HepG2 (cell line): Measurements from ENCODE around the gene SNED1. TPM values are rescaled to one million over a fixed set of nuclear protein-coding genes. Genes with fewer than 3 reads are reported as not detected.

Source experiments
- ATAC-seq: fragments of 200-7000 bp; cut with Tn5 transposase; 3 replicates; pipeline ENCODE4 v1.9.1; 2020; ENCODE audit warnings: mild to moderate bottlenecking, moderate library complexity
- BruUV-seq: library from RNA; stranded (reverse); fragments of 400-500 nt; replicated peaks from 2 replicates; lab custom pipeline; 2021; lab: Mats Ljungman, UMichigan
- CTCF ChIA-PET: fragments of 300-600 bp; formaldehyde crosslinking; extraction: SDS; loops from one replicate; lab custom pipeline; 2021; ENCODE audit warnings: low total read pairs, inconsistent platforms, low intra/inter-chr PET ratio; lab: Yijun Ruan, JAX
- POLR2A ChIA-PET: fragments of 350-600 bp; sonication (Branson Sonifier 250); formaldehyde crosslinking; loops from one replicate; lab custom pipeline; 2020; ENCODE audit warnings: antibody characterized with exemption, inconsistent platforms; lab: Yijun Ruan, JAX
- DNase-seq: peaks from one replicate; pipeline ENCODE4 v3.0.0-alpha.2; 2015; ENCODE audit warnings: low spot score
- FAIRE-seq: peaks from 3 replicates; lab custom pipeline; 2011; peaks lifted over from hg19 to GRCh38; lab: Jason Lieb, UNC
- H2AFZ ChIP-seq: one replicate; pipeline ENCODE4 v1.6.1; 2011; ENCODE audit warnings: low read length, inconsistent platforms
- H3K27ac ChIP-seq: fragments of 300-600 bp; 3 replicates; pipeline ENCODE4 v1.8.0; 2011; ENCODE audit warnings: mixed run types, mild to moderate bottlenecking, mixed read lengths, low read length, inconsistent platforms; ENCODE audit not compliant: insufficient read depth; ENCODE audit errors: extremely low read length
- H3K27me3 ChIP-seq, 2 experiments: fragments of 200-600 bp in 1 of 2; 2 replicates in 1 of 2; 3 replicates in 1 of 2; pipeline versions ENCODE4 v1.6.0 to v1.8.0; 2011; ENCODE audit warnings: low read length in 2 of 2, mild to moderate bottlenecking in 2 of 2, moderate library complexity in 2 of 2, inconsistent platforms in 1 of 2; ENCODE audit not compliant: insufficient read depth in 2 of 2, control insufficient read depth in 1 of 2
- H3K36me3 ChIP-seq, 2 experiments: fragments of 200-600 bp in 1 of 2; replicated peaks in 1 of 2; 2 replicates in 1 of 2; 3 replicates in 1 of 2; pipeline versions ENCODE4 v1.5.1 to v1.8.0; 2011; ENCODE audit warnings: low read length in 2 of 2, inconsistent platforms in 1 of 2; ENCODE audit not compliant: insufficient read depth in 2 of 2, control insufficient read depth in 1 of 2
- H3K4me1 ChIP-seq: 2 replicates; pipeline ENCODE4 v1.5.1; 2012; ENCODE audit warnings: low read length, inconsistent platforms; ENCODE audit not compliant: insufficient read depth
- H3K4me2 ChIP-seq: 2 replicates; pipeline ENCODE4 v1.6.0; 2011; ENCODE audit warnings: low read depth, low read length, inconsistent platforms
- H3K4me3 ChIP-seq, 3 experiments: fragments of 200-600 bp in 1 of 3; sonication (generic), shearing (Covaris generic) in 1 of 3; replicated peaks in 1 of 3; 2 replicates each; pipeline ENCODE4 v1.5.1; 2011 to 2016; ENCODE audit warnings: low read length in 3 of 3, inconsistent platforms in 2 of 3, low read depth in 2 of 3, mild to moderate bottlenecking in 2 of 3, control low read depth in 1 of 3, mixed read lengths in 1 of 3; ENCODE audit not compliant: insufficient read depth in 1 of 3
- H3K79me2 ChIP-seq: one replicate; pipeline ENCODE4 v1.6.1; 2011; ENCODE audit warnings: low read length, inconsistent platforms; ENCODE audit not compliant: insufficient read depth
- H3K9ac ChIP-seq: 2 replicates; pipeline ENCODE4 v1.6.0; 2011; ENCODE audit warnings: mild to moderate bottlenecking, low read depth, low read length, inconsistent platforms; ENCODE audit not compliant: insufficient read depth
- H3K9me3 ChIP-seq: 2 replicates; pipeline ENCODE4 v1.5.1; 2012; ENCODE audit warnings: mild to moderate bottlenecking, low read length
- H4K20me1 ChIP-seq: 2 replicates; pipeline ENCODE4 v1.6.0; 2011; ENCODE audit warnings: inconsistent platforms, mild to moderate bottlenecking, low read length, moderate library complexity; ENCODE audit not compliant: insufficient read depth
- ATF1 ChIP-seq: IDR thresholded peaks from 2 replicates; pipeline ENCODE4 v1.6.1; 2016; ENCODE audit warnings: mild to moderate bottlenecking, control low read depth
- CAMTA2 ChIP-seq: sonication (generic); formaldehyde crosslinking; IDR thresholded peaks from 2 replicates; pipeline ENCODE4 v1.4.0; 2020; ENCODE audit warnings: mild to moderate bottlenecking, missing genetic modification reagents, borderline replicate concordance
- DPF2 ChIP-seq: sonication (generic); formaldehyde crosslinking; IDR thresholded peaks from 2 replicates; pipeline ENCODE4 v1.4.0; 2020; ENCODE audit warnings: mild to moderate bottlenecking, low read depth, missing genetic modification reagents, borderline replicate concordance
- ELF1 ChIP-seq: sonication (generic); formaldehyde crosslinking; IDR thresholded peaks from 2 replicates; pipeline ENCODE4 v1.4.0; 2020; ENCODE audit warnings: missing genetic modification reagents
- JUNB ChIP-seq: sonication (generic); formaldehyde crosslinking; IDR thresholded peaks from 2 replicates; pipeline ENCODE4 v1.8.0; 2022; ENCODE audit warnings: missing genetic modification reagents, mild to moderate bottlenecking, borderline replicate concordance
- RFX3 ChIP-seq: IDR thresholded peaks from 2 replicates; pipeline ENCODE4 v1.6.1; 2016; ENCODE audit warnings: missing biosample characterization, missing genetic modification reagents
- SIN3B ChIP-seq: fragments of 150-350 bp; IDR thresholded peaks from 2 replicates; pipeline ENCODE4 v1.6.1; 2014; ENCODE audit warnings: low read length
- TOPORS ChIP-seq: sonication (generic); formaldehyde crosslinking; IDR thresholded peaks from 2 replicates; pipeline ENCODE4 v1.8.0; 2023; ENCODE audit warnings: mild to moderate bottlenecking, missing genetic modification reagents
- XRCC5 ChIP-seq: fragments of 200-400 bp; formaldehyde crosslinking; optimal IDR thresholded peaks from 2 replicates; pipeline ENCODE3; 2017; ENCODE audit warnings: mild to moderate bottlenecking, low read length
- ZBTB7B ChIP-seq: sonication (generic); formaldehyde crosslinking; IDR thresholded peaks from 2 replicates; pipeline ENCODE4 v1.4.0; 2020; ENCODE audit warnings: missing genetic modification reagents
- ZFP1 ChIP-seq: IDR thresholded peaks from 2 replicates; pipeline ENCODE4 v1.6.1; 2016
- ZNF253 ChIP-seq: sonication (generic); formaldehyde crosslinking; IDR thresholded peaks from 2 replicates; pipeline ENCODE4 v1.8.0; 2022; ENCODE audit warnings: mild to moderate bottlenecking, missing genetic modification reagents, borderline replicate concordance
- ZNF530 ChIP-seq: sonication (generic); formaldehyde crosslinking; IDR thresholded peaks from 2 replicates; pipeline ENCODE4 v1.5.0; 2020; ENCODE audit warnings: low read depth, mild to moderate bottlenecking, missing genetic modification reagents
- ZNF547 ChIP-seq: sonication (generic); formaldehyde crosslinking; IDR thresholded peaks from 2 replicates; pipeline ENCODE4 v1.5.1; 2020; ENCODE audit warnings: mild to moderate bottlenecking, missing genetic modification reagents
- ZNF558 ChIP-seq: sonication (generic); formaldehyde crosslinking; IDR thresholded peaks from 2 replicates; pipeline ENCODE4 v1.9.0; 2022; ENCODE audit warnings: mild to moderate bottlenecking, missing genetic modification reagents, borderline replicate concordance
- WGBS: methylation state at CpG from one replicate; pipeline ENCODE4 v1.1.6; 2017; ENCODE audit warnings: low lambda C conversion rate; 5-methylcytosine and 5-hydroxymethylcytosine counted together
- in situ Hi-C: cut with HindIII; loops from 2 replicates; pipeline ENCODE4 v1.10.0; 2017; ENCODE audit warnings: low pct_unique_long_range_greater_than_20kb; ENCODE audit not compliant: extremely low pct_ligation_motif_present
- intact Hi-C: fragments of 100-400 bp; cut with micrococcal nuclease; formaldehyde crosslinking; loops from one replicate; pipeline ENCODE4 v1.10.0; 2022; ENCODE audit not compliant: unreplicated experiment
- polyA plus RNA-seq, 8 experiments: library from polyadenylated mRNA; depleted of rRNA in 3 of 8; stranded (reverse) in 7 of 8; unstranded in 1 of 8; fragments of >200 nt; fragmentation: Illumina TruSeq in 4 of 8; extraction: Trizol in 4 of 8; gene quantifications; 2 replicates each; pipeline versions ENCODE4 v1.2.1 to v1.2.3, GENCODE V29; 2011 to 2016; ENCODE audit warnings: low read depth in 4 of 8, missing spikeins in 1 of 8, mixed read lengths in 1 of 8; ENCODE audit not compliant: insufficient read depth in 1 of 8
- total RNA-seq, 5 experiments: library from RNA; depleted of rRNA; stranded (reverse); fragments of >200 nt; fragmentation: Illumina TruSeq; extraction: Trizol; gene quantifications; 2 replicates each; pipeline ENCODE4 v1.2.3, GENCODE V29; 2016; ENCODE audit warnings: low read depth in 1 of 5
- TF ChIP-seq, protein P1 (sequence below): sonication (generic); formaldehyde crosslinking; IDR thresholded peaks from 2 replicates; pipeline ENCODE4 v1.4.0; 2020; ENCODE audit warnings: low read depth, missing genetic modification reagents
- TF ChIP-seq, protein P2 (sequence below): IDR thresholded peaks from 2 replicates; pipeline ENCODE4 v1.6.1; 2012; ENCODE audit warnings: low read length, improper control_type of control experiment

Gene SNED1
- total and polyA plus RNA-seq, 2 of the 13 experiments (the other 11 are each of a cell fraction or from before 2014, with no cell fraction given), result 0.15 to 0.65 TPM

DNA sequence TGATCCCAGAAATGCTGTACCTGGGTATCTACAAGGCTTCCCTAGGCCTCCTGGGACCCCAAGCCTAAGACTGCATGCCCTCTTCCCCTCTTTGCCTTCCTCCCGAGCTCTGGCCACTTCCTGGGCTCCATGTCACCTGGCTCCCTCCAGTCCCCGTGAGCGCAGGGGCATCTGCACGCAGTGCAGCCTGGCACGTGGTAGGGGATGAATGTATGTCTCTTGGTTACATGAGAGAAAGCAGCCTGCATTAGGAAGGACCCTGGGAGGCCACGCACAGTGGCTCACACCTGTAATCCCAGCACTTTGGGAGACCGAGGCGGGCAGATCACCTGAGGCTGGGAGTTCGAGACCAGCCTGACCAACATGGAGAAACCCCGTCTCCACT lies 135.0 kb downstream of the SNED1 start (continued):
- TF ChIP-seq, protein P1, sequence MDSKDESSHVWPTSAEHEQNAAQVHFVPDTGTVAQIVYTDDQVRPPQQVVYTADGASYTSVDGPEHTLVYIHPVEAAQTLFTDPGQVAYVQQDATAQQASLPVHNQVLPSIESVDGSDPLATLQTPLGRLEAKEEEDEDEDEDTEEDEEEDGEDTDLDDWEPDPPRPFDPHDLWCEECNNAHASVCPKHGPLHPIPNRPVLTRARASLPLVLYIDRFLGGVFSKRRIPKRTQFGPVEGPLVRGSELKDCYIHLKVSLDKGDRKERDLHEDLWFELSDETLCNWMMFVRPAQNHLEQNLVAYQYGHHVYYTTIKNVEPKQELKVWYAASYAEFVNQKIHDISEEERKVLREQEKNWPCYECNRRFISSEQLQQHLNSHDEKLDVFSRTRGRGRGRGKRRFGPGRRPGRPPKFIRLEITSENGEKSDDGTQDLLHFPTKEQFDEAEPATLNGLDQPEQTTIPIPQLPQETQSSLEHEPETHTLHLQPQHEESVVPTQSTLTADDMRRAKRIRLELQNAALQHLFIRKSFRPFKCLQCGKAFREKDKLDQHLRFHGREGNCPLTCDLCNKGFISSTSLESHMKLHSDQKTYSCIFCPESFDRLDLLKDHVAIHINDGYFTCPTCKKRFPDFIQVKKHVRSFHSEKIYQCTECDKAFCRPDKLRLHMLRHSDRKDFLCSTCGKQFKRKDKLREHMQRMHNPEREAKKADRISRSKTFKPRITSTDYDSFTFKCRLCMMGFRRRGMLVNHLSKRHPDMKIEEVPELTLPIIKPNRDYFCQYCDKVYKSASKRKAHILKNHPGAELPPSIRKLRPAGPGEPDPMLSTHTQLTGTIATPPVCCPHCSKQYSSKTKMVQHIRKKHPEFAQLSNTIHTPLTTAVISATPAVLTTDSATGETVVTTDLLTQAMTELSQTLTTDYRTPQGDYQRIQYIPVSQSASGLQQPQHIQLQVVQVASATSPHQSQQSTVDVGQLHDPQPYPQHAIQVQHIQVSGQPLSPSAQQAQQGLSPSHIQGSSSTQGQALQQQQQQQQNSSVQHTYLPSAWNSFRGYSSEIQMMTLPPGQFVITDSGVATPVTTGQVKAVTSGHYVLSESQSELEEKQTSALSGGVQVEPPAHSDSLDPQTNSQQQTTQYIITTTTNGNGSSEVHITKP (CRISPR knock-in tag), result no peak
- no peak for TF ChIP-seq TOPORS (CRISPR knock-in tag)
- no peak for TF ChIP-seq ZFP1 (CRISPR knock-in tag)
- TF ChIP-seq JUNB (CRISPR knock-in tag), result no peak
- TF ChIP-seq SIN3B, result no peak
- TF ChIP-seq ZNF530 (CRISPR knock-in tag), result no peak
- no peak for TF ChIP-seq ZNF253 (CRISPR knock-in tag)
- TF ChIP-seq RFX3 (CRISPR knock-in tag), result no peak
- TF ChIP-seq DPF2, result no peak
- no peak for TF ChIP-seq CAMTA2 (CRISPR knock-in tag)
- no peak for TF ChIP-seq ZNF558
- TF ChIP-seq, all 625 proteins: peak for 0

DNA sequence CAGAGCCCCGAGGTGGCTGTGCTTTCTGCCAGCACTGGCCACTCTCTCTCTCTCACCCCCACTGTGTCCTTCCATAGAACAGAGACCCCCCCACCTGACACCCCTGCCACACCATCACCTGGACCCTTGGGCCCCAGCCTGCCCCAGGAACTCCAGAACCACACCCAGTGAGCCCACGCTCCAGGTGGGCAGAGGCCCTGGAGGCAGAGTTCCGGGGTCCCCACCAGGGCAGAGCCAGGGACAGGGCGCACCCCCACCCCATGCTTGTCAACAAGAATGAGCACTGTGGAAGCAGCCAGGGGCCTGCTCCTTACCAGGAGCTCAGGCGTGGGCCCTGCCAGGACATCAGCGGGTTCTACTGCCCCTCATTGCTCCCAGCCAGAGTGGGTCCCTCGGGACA lies 136.3 kb downstream of the SNED1 start:
- ATAC-seq, result no peak
- in situ Hi-C loops (no loop called here), intact Hi-C loops (no loop called here)
- Histone ChIP-seq H4K20me1 (no peaks in the 10 kb centered on the region), H3K36me3 (peaks cover 13 to 17% of the 10 kb centered on the region in 2 experiments), H3K9ac (no peak overlapping the region), H3K4me1 (peaks cover 19% of the 10 kb centered on the region), H3K9me3 (no peaks in the 10 kb centered on the region), H2AFZ (no peak overlapping the region), H3K27me3 (no peaks in the 10 kb centered on the region), H3K79me2 (no peaks in the 10 kb centered on the region), H3K27ac (peak overlapping the region; percentile 44), H3K4me2 (no peak overlapping the region), H3K4me3 (no peak overlapping the region)
- no TSS peak for BruUV-seq
- no peak for FAIRE-seq
- CTCF ChIA-PET, result no interaction called here
- POLR2A ChIA-PET, result interaction anchor here (3.2 kb wide), 1 partner anchor 15 kb away, joined by 15 read pairs; the partner anchor contains the start of gene PASK
- no peak for DNase-seq
- WGBS, result 93% methylated on average over 7 of the region's 7 CpGs
- TF ChIP-seq ELF1 (CRISPR knock-in tag) (no peak), XRCC5 (no peak), ZNF547 (CRISPR knock-in tag) (no peak), ATF1 (CRISPR knock-in tag) (no peak), ZBTB7B (no peak)
- TF ChIP-seq, protein P2, sequence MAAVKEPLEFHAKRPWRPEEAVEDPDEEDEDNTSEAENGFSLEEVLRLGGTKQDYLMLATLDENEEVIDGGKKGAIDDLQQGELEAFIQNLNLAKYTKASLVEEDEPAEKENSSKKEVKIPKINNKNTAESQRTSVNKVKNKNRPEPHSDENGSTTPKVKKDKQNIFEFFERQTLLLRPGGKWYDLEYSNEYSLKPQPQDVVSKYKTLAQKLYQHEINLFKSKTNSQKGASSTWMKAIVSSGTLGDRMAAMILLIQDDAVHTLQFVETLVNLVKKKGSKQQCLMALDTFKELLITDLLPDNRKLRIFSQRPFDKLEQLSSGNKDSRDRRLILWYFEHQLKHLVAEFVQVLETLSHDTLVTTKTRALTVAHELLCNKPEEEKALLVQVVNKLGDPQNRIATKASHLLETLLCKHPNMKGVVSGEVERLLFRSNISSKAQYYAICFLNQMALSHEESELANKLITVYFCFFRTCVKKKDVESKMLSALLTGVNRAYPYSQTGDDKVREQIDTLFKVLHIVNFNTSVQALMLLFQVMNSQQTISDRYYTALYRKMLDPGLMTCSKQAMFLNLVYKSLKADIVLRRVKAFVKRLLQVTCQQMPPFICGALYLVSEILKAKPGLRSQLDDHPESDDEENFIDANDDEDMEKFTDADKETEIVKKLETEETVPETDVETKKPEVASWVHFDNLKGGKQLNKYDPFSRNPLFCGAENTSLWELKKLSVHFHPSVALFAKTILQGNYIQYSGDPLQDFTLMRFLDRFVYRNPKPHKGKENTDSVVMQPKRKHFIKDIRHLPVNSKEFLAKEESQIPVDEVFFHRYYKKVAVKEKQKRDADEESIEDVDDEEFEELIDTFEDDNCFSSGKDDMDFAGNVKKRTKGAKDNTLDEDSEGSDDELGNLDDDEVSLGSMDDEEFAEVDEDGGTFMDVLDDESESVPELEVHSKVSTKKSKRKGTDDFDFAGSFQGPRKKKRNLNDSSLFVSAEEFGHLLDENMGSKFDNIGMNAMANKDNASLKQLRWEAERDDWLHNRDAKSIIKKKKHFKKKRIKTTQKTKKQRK, result no peak
